ENCODE measurements around the gene IGIP.

Gene IGIP

DNA sequence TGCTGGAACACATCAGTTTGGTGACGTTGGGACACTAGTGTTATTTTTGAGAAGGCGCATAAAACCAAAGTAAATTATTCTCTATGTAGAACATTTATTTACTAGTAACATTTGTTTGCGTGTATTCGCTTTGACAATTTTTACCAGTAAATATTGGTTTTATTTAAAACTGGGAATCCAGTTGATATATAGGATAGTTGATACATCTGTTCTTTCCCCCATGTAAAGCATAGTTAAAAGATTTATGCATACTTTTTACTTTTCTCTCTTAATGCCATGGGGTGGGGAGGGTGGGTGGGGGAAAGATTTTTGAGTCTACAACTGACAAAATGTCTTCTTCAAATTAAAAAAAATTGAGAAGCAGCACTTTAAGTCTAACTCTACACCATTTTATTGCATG lies at the start of gene IGIP:
TSS of gene IGIP (plus strand) at position 301 of the 400 bp plus-strand sequence. CDS start 2,540 bp downstream, outside the sequence.
- DNase-seq: no peak

DNA sequence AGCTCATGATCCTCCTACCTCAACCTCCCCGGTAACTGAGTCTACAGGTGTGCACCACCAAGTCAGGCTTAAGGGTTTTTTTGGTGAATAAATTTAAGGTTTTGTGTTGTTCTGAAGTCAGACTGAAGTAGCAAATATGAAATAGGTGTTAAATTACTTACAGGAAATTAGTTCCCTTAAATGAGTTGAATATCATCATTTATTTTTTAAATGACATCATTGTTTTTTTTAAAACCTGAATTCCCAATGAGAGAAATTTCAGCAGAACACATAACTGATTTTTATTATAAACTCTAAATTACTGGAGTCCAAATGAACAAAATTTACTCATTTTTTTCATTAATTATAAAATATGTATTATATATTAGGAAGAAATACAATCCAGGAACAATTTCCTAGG lies 49.6 kb upstream of the IGIP start:
- no peak for DNase-seq

DNA sequence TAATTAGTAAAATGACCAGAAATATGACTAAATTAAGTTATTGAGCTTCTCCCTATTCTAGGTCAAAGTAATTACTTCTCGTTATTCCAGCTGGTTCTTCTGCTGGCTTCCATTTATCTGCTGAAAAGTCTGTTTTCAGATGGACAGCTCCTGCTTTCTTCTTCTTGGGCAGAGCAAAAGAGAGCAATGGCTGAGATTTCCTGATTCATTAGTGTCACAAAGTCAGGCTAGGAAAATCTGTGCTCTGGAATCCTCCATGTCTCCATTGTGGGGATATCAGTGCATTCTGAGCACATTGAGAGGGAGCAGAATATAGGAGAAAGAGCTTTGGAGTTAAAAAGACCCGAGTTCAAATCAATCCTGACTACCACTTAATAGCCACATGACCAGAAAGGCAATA lies 48.9 kb upstream of the IGIP start:
- no peak for DNase-seq

DNA sequence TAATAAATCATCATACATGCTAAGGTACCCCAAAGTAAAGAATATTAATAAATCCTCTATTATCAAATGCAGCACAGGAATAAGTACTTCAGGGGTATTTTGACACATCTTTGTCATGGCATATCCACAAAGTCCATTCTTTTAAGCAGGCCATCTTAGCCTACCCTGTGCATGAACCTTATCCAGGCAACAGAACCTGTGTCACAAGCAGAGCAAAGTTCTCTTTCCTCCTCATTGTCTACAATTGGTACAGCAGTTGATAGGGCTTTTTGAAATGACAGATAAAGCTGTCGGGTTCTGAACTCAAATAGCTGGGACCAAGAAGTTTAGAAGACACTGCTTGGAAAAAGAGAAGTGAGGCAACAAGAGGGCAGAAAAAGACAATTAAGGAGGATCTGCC lies 42.6 kb upstream of the IGIP start:
- no peak for DNase-seq

DNA sequence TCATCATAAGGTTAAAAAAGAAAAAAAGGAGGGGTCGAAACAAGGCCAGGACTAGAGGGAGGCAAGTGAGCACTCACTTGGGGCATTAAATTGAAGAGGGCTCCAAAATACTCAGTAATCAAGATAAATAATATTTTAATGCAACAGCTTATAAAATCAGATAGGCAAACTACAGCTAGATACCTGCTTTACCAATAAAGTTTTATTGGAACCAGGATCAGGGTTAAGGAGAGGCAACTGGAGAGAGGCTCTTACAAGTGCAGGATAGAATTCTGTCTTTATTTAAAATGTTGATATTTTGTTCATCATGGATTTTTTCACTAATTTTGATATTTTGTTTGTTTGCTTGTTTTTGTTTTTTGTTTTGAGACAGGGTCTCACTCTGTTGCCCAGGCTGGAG lies 42.1 kb upstream of the IGIP start:
- DNase-seq: no peak

DNA sequence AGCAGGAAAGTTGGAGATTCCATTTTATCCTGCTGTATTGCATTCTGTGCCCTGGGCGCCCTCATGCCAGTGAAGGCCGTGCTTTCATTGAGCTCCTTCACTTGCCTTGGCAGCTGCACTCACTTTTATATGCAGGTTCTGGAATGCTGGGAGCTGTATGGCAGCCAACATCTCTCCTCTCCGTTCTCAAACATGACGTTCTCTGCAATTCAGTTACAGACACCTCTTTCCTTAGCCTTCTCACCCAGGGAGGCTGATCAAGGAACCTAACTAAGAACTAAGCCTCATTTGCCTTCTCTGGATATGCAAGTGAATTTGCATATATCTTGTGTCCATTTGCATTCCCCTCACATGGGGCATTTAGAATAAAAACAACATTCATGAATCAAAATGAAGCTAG lies 41.2 kb upstream of the IGIP start:
- no peak for DNase-seq

DNA sequence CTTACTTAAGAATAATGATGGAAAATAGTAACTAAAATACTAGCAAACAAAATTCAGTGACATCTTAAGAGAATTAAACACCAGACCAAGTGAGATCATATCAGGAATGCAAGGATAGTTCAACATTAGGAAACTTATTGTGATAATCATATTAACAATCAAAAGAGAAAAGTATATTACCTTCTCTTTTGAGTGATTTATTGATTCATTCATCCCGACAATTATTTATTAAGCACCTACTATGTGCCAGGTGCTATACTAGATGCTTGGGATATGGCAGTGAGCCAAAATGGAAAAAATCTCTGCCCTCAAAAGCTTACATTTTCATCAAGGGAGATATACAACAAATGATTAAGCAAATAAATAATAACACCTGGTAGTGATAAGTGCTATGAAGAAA lies 35.5 kb upstream of the IGIP start:
- DNase-seq: no peak

DNA sequence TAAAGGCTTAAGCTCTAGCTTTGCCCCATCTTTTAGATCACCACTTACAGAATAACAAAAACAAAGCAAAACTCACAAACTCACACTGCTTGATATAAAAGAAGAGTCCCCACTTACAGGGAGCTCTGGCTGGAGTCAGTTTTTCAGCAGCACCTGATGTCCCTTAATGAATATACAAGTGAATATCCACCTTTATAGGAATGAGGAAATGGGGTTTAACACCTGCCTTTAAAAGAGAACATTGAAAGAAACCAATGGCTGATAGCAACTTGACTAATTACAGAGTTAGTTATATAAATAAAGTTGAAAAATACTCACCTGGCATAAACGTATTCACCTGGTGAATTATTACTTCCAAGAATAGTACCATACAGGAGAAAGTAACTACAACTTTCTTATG lies 32.6 kb upstream of the IGIP start:
- DNase-seq: no peak

DNA sequence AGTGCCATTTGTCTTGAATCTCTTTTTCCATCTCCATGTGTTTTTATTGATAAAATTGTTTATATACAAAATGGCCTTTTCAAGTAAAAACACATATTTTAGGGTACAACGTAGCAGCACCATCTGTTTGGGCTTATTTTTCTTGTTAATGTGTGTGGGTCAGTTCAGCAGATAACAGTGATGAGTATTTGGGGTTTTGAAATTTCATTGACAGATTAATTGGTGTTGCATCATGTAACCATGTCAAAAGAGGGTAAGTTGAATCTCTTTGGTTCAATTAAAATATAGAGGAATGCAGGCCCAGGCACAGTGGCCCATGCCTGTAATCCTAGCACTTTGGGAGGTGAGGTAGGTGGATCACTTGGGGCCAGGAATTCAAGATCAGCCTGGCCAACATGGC lies 31.9 kb upstream of the IGIP start:
- no peak for DNase-seq

DNA sequence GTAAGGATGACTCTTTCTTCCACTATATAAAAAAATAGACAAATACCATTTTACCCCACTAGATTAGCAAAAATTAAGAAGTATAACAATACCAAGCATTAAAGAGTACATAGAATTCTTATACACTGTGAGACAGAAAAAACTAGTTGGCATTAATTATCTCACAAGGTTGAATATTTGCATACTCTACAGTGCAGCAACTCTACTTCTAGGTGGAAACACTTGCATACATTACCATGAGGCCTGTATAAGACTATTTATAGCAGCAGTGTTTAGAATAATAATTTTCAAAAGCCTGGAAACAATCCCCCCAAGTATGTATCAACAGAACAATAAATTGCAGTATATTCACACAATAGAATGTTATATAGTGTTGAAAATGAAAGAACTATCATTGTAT lies 30.8 kb upstream of the IGIP start:
- no peak for DNase-seq

DNA sequence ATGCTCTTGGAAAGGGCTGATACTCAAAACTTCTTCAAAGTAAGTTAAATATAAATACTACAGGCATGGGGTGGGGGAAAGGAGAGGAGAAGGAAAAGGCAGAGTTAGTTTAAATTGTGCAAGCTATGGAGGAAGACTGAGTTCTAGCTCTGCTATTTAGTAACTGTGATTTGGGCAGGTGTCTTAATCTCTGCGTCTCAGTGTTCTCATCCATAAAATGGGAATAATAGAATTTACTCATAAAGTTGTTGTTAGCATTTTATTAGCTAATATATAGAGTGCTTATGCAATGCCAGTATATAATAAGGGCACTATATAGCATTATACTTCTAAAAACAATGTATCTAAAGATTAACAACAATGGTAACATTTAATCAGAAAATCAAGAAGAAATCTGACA lies 24.6 kb upstream of the IGIP start:
- DNase-seq: no peak

DNA sequence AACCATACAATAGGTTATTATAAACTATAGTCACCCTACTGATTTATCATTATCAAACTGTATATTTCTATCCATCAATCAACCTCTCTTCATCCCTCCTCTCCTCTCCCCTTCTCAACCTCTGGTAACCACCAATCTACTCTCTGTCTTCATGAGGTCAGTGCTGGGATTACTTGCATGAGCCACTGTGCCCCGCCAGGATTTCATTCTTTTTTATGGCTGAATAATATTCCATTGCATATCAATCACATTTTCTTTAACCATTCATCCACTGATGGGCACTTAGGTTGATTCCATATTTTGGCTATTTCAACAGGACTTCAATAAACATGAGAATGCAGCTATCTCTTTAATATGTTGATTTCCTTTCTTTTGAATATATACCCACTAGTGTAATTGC lies 22.6 kb upstream of the IGIP start:
- DNase-seq: no peak

DNA sequence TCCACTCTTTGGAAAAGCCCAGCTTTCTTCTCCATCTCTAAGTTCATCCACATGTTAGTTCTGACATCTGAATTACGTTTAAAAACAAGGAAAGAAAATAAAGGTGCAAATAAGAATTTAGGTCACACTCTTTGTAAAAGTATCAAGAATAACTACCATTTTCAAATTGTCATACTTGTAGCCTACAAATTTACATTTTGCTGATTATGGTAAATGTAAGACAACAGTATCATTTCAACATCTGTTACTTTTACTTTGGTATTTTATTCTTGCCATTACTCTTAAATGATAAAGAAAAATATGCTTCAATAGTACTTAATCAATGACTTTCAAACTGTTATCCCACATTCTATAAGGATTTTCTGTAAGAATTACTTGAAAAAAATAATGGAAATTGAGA lies 21.6 kb upstream of the IGIP start:
- no peak for DNase-seq

DNA sequence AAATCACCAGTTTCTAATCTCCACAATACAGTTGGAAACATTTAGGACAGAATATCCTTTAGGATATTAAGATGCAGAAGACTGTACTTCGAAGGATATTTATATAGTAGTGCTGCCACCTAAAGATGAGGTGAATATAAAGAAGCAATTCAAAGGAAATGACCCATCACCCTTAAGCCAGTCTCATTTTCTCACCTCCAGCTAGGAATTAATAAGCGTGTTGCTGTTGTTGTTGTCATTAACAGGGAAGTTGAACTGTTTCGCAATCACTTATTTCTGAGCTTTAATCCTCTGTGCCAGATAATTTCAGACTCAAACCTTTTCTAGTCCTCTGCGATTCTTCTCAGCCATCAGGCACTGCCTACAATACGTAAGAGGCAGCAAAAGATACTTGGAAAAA lies 19.6 kb upstream of the IGIP start:
- DNase-seq: no peak

DNA sequence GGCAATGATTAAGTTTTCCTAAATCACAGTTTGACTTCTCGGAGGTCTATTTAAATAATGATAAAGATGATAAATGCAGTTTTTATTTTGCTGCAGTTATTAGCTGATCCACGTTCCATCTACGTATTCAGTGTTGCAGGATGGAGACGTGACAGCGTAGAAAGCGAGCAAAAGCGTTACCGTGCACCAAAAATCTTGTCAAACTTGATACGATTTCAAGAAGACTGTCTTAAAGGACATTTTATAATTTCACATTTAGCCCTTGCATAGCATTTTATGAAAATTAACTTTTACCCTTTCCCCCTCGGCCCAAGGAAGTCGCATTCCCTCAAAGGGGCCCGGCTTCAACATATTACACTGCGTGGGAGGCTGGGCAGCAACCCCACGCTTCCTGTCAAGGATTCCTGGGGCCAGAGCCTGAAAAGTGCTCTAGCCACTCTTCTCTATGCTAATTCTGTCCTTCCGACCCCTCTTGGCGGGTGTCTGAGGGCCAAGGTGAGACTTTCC lies 18.9 kb upstream of the IGIP start:
- no peak for DNase-seq

DNA sequence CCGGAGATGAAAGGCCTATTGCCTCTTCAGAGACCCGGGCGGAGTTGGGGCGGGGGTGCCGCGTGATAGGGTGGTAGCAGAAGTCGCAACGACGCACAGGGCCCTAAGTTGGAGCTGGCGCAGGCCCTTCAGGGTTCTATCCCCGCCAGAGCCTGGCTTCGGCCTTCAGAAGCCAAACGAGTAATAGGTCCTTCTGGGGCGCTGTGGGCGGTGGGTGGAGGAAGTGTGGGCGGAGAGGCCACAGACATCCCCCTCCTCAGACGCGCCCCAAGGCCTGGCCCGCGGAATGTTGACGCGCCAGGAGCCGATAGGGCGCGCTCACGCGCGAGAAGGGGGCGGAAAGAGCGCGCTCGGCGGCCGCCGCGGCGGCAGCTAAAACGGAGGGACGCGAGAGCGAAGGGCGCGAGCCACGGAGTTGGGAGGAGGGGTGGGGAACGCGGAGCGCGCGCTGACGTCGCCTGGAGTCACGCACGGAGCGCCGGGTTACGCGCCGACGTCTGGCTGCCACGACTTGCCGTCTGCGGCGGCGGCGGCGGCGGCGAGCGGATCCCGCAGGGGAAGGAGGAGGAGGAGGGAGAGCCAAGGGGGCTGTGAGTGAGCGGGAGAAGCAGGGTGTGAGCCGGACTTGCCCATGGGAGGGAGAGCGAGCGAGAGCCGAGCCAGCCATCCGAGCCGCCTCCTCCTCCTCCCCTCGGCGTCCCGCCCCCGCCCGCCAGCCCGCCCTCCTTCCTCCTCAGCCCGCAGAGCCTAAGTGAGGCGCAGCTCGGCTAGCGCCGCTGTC lies 18.2 kb upstream of the IGIP start:
- peak; percentile 96 for DNase-seq

DNA sequence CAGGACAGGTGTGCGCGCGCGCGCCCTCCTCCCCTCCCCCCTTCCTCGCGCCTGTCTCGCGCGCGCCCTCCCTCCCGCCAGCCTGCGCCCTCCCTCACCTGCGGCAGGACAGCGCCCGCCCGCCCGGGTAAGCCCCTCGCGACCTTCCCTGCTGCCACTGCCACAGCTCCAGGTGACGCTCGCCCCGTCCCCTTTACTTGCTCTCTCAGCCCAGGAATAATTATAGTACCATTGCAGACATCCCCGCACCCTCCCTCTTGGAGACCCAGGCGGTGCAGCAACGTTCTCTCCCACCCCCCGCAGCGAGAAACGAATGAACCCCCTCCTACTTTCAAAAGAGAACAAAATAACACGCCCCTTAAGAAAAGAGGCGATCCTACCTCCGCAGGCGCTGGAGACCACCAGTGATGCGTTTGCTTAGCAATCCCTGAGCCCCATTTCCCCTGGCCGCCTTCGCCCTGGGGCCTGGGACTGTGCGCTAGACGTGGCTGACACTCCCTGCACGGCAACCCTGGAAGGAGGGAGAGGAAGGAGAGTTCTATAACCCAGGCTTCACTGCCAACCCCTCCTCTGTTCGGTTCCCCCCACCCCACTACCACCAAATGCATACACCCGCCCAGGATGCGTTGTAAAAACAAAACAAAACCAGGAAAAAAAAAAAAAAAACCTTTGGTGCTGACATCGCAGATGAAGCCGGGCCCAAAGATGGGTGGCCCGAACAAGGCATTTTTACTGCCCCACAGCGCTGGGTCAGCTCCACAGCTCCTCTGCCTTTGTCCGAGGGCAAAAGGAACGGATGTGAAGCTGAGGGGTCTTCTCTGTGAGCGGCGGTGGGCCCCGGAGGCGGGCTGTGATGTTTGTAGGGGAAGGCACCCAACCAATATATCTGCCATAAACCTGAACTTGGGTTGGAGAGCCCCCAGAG lies 17.4 kb upstream of the IGIP start:
- DNase-seq: no peak

DNA sequence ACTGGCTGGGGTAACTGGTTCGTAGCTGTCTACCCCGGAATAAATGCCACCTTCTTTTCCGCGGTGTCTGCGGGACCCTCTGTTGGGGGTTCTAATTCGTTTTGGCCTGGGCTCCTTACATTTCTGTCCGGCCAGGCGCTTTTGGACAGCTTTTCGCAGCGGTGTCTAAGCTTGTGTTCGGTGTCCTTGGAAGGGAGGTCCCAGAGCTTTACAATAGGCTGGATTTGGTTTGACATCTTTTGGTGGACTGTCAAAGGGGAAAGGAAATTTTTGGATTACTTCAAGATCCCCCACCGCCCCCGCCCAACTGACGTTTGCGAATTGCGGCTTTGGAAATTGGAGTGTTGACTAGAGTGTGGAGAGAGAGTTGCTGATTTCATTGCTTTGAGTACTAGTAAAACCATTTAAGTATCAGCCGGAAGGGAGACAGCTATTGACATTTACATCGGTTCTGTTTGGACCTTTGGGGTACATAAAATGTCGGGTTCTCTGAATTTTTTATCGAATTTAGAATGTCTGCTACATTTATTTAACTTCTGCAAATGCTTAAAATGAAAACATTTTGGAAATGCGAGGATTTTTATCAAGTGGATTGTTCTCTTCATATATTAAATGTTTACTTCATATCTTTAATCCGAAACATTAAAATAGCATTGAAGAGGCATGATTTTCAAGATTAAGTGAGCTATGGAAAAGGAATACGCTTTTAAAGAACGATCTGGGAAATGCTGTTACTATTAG lies 16.5 kb upstream of the IGIP start:
- no peak for DNase-seq

DNA sequence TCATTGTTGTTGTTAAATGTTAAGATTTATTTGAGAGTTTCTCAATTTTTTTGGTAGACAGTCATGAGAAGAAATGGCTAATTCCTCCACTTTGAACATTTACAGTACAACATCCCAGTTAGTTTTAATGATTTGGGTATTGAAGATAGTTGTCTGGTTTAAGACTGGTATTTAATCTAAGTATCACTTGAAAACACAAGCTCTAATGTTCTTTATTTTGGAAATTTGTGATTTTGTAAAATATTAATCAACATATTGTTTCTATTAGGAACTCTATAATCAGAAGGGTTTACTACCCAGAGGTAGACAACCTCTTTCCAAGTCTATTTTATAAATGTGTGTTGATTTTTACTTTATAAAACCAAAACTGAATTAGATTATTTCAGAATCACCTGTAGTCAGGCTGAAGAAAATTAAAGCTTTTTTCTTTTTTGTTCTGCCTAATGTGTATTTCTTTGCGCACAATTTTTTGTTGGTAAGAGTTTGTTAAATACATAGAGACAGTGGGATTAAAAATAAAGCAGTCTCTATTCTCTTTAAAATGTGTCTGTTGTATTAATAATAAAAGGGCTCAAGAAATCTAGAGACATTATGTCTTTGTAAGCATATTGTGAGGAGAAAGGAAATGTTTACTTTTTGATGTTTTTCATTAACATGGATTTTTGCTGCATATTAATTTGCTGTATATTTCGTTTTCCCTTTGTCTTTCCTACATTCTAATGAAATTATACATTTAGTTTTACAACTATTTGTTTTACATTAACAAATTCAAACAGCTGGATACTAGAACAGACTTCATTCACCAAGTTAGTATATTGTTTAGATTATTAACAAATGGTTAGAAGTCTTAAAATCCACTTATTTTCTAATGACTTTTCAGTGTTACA lies 15.7 kb upstream of the IGIP start:
- DNase-seq: no peak

DNA sequence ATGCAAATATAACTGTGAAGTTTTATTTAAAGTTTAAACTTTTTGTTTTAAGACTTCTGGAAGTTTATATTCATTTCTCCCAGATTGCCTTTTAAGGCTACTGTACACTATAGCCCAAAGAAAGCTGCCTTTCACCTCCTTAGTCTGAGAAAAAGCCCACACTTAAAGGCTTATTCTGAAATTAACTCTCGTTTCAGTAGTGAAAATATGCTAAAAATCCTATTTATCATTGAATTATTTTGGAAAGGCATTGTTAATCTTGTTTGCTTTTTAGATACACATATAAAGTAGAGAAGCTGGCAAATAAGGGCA lies 15.1 kb upstream of the IGIP start:
- DNase-seq: no peak

DNA sequence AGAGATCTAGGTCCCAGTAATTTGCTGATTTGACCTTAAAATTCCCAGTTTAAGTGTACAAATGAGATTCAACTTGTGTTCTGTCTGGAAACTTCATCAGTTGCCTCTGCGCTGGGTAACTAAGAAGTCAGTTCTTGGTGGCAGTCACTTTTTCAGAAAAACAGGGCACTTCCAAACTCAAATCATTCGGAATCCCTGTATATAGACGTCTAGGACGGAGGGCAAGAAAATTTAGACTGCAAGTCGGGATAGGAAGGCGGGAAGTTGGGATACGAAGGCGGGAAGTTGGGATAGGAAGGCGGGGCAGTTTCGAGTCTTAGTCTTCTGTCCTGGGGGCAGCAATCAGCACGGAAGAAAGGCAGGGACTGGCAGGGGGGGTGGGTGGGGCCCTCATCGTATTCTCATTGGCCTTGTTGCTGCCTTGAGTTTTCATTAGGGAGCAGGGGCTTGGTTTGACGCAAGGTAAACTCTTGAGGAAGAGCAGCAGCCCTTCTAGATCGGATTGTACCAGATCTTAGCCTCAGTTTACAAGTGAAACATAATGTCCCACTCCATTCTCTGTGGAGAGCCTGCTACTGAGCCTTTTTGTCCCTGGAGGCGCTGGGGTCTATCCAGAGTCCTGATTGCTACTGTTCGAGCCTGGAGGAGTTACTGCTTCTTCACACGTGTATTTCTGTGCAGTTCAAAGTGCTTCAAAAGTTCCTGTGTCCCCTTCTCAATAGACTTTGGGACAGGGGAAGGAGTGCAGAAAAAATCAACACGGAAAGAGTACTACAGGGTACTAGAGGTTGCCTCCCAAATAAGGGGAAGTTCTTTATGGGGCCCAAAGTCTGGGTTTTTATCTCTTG lies 14.5 kb upstream of the IGIP start:
- no peak for DNase-seq
